ENCODE data around the gene MYO1D.

MYO1D gene

GRCh38 chr17:32609884-32610650 is 266.9 kb downstream of the MYO1D start:
- DNase-seq, result no peak

- DNase-seq, result no peak
Measured at GRCh38 chr17:32609085-32609484, 267.8 kb downstream of the MYO1D start.

GRCh38 chr17:32608267-32608666 is 268.7 kb downstream of the MYO1D start:
- DNase-seq, result no peak

- DNase-seq, result no peak
Measured at GRCh38 chr17:32604966-32605365, 272.0 kb downstream of the MYO1D start.

- no peak for DNase-seq
Measured at GRCh38 chr17:32602396-32602795, 274.5 kb downstream of the MYO1D start.

- no peak for DNase-seq
Measured at GRCh38 chr17:32601866-32602265, 275.1 kb downstream of the MYO1D start.

GRCh38 chr17:32596628-32597027 is 280.3 kb downstream of the MYO1D start:
- no peak for DNase-seq

- DNase-seq, result no peak
Measured at GRCh38 chr17:32596206-32596605, 280.7 kb downstream of the MYO1D start.

- no peak for DNase-seq
Measured at GRCh38 chr17:32593003-32593402, 283.9 kb downstream of the MYO1D start.

- DNase-seq, result no peak
Measured at GRCh38 chr17:32591405-32591804, 285.5 kb downstream of the MYO1D start.

- peak; percentile 3 for DNase-seq
Measured at GRCh38 chr17:32590974-32591373, 285.9 kb downstream of the MYO1D start.

GRCh38 chr17:32588982-32589381 is 287.9 kb downstream of the MYO1D start:
- DNase-seq, result no peak

- DNase-seq, result no peak
Measured at GRCh38 chr17:32588135-32588534, 288.8 kb downstream of the MYO1D start.

- no peak for DNase-seq
Measured at GRCh38 chr17:32586666-32587065, 290.3 kb downstream of the MYO1D start.

GRCh38 chr17:32584792-32585191 is 292.1 kb downstream of the MYO1D start:
- no peak for DNase-seq

GRCh38 chr17:32583053-32583452 is 293.9 kb downstream of the MYO1D start:
- DNase-seq, result no peak

GRCh38 chr17:32575852-32576251 is 301.1 kb downstream of the MYO1D start:
- no peak for DNase-seq

- no peak for DNase-seq
Measured at GRCh38 chr17:32570081-32570396, 306.9 kb downstream of the MYO1D start.

- DNase-seq, result no peak
Measured at GRCh38 chr17:32569171-32570080, 307.5 kb downstream of the MYO1D start.

GRCh38 chr17:32568705-32569104 is 308.2 kb downstream of the MYO1D start:
- no peak for DNase-seq

- no peak for DNase-seq
Measured at GRCh38 chr17:32567511-32567910, 309.4 kb downstream of the MYO1D start.

- DNase-seq, result no peak
Measured at GRCh38 chr17:32567086-32567485, 309.8 kb downstream of the MYO1D start.

GRCh38 chr17:32566303-32566702 is 310.6 kb downstream of the MYO1D start:
- DNase-seq, result no peak

GRCh38 chr17:32565401-32565800 is 311.5 kb downstream of the MYO1D start:
- no peak for DNase-seq
